IMR-90 (cell line): ENCODE measurements around the gene FOXO6. TPM values are rescaled to one million over a fixed set of nuclear protein-coding genes. Genes with fewer than 3 reads are reported as not detected.

ENCODE experiments used
- ATAC-seq: fragments of 200-7000 bp; cut with Tn5 transposase; 2 replicates; pipeline ENCODE4 v1.9.1; 2020; ENCODE audit warnings: low read depth, mild to moderate bottlenecking, moderate library complexity
- BruUV-seq: library from RNA; stranded (reverse); fragments of 400-500 nt; replicated peaks from 2 replicates; lab custom pipeline; 2021; lab: Mats Ljungman, UMichigan
- CTCF ChIA-PET: fragments of 300-600 bp; formaldehyde crosslinking; extraction: SDS; loops from one replicate; lab custom pipeline; 2021; ENCODE audit warnings: antibody characterized with exemption; lab: Yijun Ruan, JAX
- POLR2A ChIA-PET: fragments of 300-600 bp; sonication (Branson Sonifier 250); formaldehyde crosslinking; loops from one replicate; lab custom pipeline; 2022; ENCODE audit warnings: antibody characterized with exemption; ENCODE audit not compliant: unreplicated experiment; lab: Charles Lee
- DNase-seq: peaks from one replicate; pipeline ENCODE4 v3.0.0; 2013
- H2AFZ ChIP-seq: replicated peaks from 2 replicates; pipeline ENCODE3; 2013; ENCODE audit warnings: low read length, mild to moderate bottlenecking; ENCODE audit not compliant: poor library complexity
- H2AK5ac ChIP-seq: 2 replicates; pipeline ENCODE4 v1.6.1; 2013; ENCODE audit warnings: low read depth, low read length, inconsistent platforms
- H2AK9ac ChIP-seq: replicated peaks from 2 replicates; pipeline ENCODE3; 2013; ENCODE audit warnings: mild to moderate bottlenecking, low read depth, low read length, moderate library complexity; ENCODE audit not compliant: poor library complexity
- H2BK120ac ChIP-seq: 2 replicates; pipeline ENCODE4 v1.6.1; 2013; ENCODE audit warnings: low read depth, low read length, inconsistent platforms
- H2BK15ac ChIP-seq: 3 replicates; pipeline ENCODE4 v1.6.1; 2013; ENCODE audit warnings: low read depth, low read length, inconsistent platforms
- H2BK20ac ChIP-seq: 2 replicates; pipeline ENCODE4 v1.6.1; 2013; ENCODE audit warnings: low read depth, mild to moderate bottlenecking, inconsistent platforms, low read length, moderate library complexity
- H2BK5ac ChIP-seq: 2 replicates; pipeline ENCODE4 v1.6.1; 2013; ENCODE audit warnings: mild to moderate bottlenecking, low read depth, low read length, inconsistent platforms; ENCODE audit not compliant: poor library complexity, severe bottlenecking
- H3K14ac ChIP-seq: replicated peaks from 2 replicates; pipeline ENCODE4 v1.6.1; 2013; ENCODE audit warnings: low read depth, low read length, inconsistent platforms
- H3K18ac ChIP-seq: 2 replicates; pipeline ENCODE4 v1.6.1; 2013; ENCODE audit warnings: low read depth, low read length, control low read depth
- H3K23ac ChIP-seq: 2 replicates; pipeline ENCODE4 v1.6.1; 2013; ENCODE audit warnings: low read depth, low read length, inconsistent platforms
- H3K27ac ChIP-seq: 2 replicates; pipeline ENCODE4 v1.5.1; 2013; ENCODE audit warnings: mild to moderate bottlenecking, control low read depth, low read length; ENCODE audit not compliant: insufficient read depth
- H3K27me3 ChIP-seq: 2 replicates; pipeline ENCODE4 v1.6.1; 2013; ENCODE audit warnings: low read length; ENCODE audit not compliant: control insufficient read depth, insufficient read depth
- H3K36me3 ChIP-seq: 2 replicates; pipeline ENCODE4 v1.6.1; 2013; ENCODE audit warnings: low read length, mixed read lengths; ENCODE audit not compliant: control insufficient read depth, insufficient read depth
- H3K4ac ChIP-seq: 2 replicates; pipeline ENCODE4 v1.6.1; 2013; ENCODE audit warnings: low read depth, low read length, inconsistent platforms
- H3K4me1 ChIP-seq: 2 replicates; pipeline ENCODE4 v1.6.1; 2013; ENCODE audit warnings: low read length, mixed read lengths; ENCODE audit not compliant: control insufficient read depth, insufficient read depth
- H3K4me2 ChIP-seq: 2 replicates; pipeline ENCODE4 v1.6.1; 2013; ENCODE audit warnings: low read depth, mild to moderate bottlenecking, control low read depth, low read length, moderate library complexity
- H3K4me3 ChIP-seq: 2 replicates; pipeline ENCODE4 v1.5.1; 2013; ENCODE audit warnings: low read depth, mild to moderate bottlenecking, control low read depth, low read length, moderate library complexity; ENCODE audit not compliant: insufficient read depth
- H3K56ac ChIP-seq: 2 replicates; pipeline ENCODE4 v1.6.1; 2013; ENCODE audit warnings: low read length, inconsistent platforms; ENCODE audit not compliant: insufficient read depth; ENCODE audit errors: extremely low read depth
- H3K79me1 ChIP-seq, 2 experiments: 2 replicates each; pipeline ENCODE4 v1.6.1; 2013; ENCODE audit warnings: low read length in 2 of 2, inconsistent platforms in 1 of 2, low read depth in 1 of 2
- H3K9ac ChIP-seq: 2 replicates; pipeline ENCODE4 v1.6.1; 2013; ENCODE audit warnings: low read depth, low read length, control low read depth
- H3K9me1 ChIP-seq: 2 replicates; pipeline ENCODE4 v1.6.1; 2013; ENCODE audit warnings: low read length, inconsistent platforms; ENCODE audit not compliant: insufficient read depth
- H3K9me3 ChIP-seq: 2 replicates; pipeline ENCODE4 v1.6.1; 2013; ENCODE audit warnings: low read length; ENCODE audit not compliant: control insufficient read depth, insufficient read depth
- H4K20me1 ChIP-seq: 2 replicates; pipeline ENCODE4 v1.6.1; 2013; ENCODE audit warnings: low read length, inconsistent platforms; ENCODE audit not compliant: insufficient read depth
- H4K5ac ChIP-seq: 2 replicates; pipeline ENCODE4 v1.6.1; 2013; ENCODE audit warnings: mild to moderate bottlenecking, low read depth, low read length, control low read depth
- H4K8ac ChIP-seq, 2 experiments: 2 replicates each; pipeline ENCODE4 v1.6.1; 2013; ENCODE audit warnings: low read depth in 2 of 2, low read length in 2 of 2, control low read depth in 1 of 2, inconsistent platforms in 1 of 2
- H4K91ac ChIP-seq: 2 replicates; pipeline ENCODE4 v1.6.1; 2013; ENCODE audit warnings: low read depth, low read length, inconsistent platforms; ENCODE audit not compliant: insufficient read depth
- BHLHE40 ChIP-seq: fragments of 150-350 bp; IDR thresholded peaks from 2 replicates; pipeline ENCODE4 v1.6.1; 2016; ENCODE audit warnings: mild to moderate bottlenecking, low read depth, low read length
- CEBPB ChIP-seq: IDR thresholded peaks from 2 replicates; pipeline ENCODE4 v1.6.1; 2012; ENCODE audit warnings: low read depth, low read length, improper control_type of control experiment
- CHD1 ChIP-seq: IDR thresholded peaks from 2 replicates; pipeline ENCODE4 v1.6.1; 2012; ENCODE audit warnings: low read depth, low read length, improper control_type of control experiment
- MAFK ChIP-seq: IDR thresholded peaks from 2 replicates; pipeline ENCODE4 v1.6.1; 2012; ENCODE audit warnings: low read depth, low read length, improper control_type of control experiment
- MAZ ChIP-seq: IDR thresholded peaks from 2 replicates; pipeline ENCODE4 v1.6.1; 2012; ENCODE audit warnings: low read depth, mild to moderate bottlenecking, low read length, improper control_type of control experiment, moderate library complexity, borderline replicate concordance
- MXI1 ChIP-seq: IDR thresholded peaks from 2 replicates; pipeline ENCODE4 v1.6.1; 2012; ENCODE audit warnings: low read depth, mild to moderate bottlenecking, low read length, moderate library complexity, borderline replicate concordance
- NFE2L2 ChIP-seq: fragments of 150-350 bp; IDR thresholded peaks from 2 replicates; pipeline ENCODE4 v1.6.1; 2016; ENCODE audit warnings: low read depth, mild to moderate bottlenecking, low read length
- RFX5 ChIP-seq: IDR thresholded peaks from 2 replicates; pipeline ENCODE4 v1.8.0; 2012; ENCODE audit warnings: low read depth, mild to moderate bottlenecking, low read length, moderate library complexity
- SMC3 ChIP-seq: fragments of 150-350 bp; IDR thresholded peaks from 2 replicates; pipeline ENCODE4 v1.6.1; 2016; ENCODE audit warnings: low read depth, mild to moderate bottlenecking, antibody characterized with exemption, low read length, moderate library complexity
- WGBS, 2 experiments: methylation state at CpG; one replicate each; pipeline versions ENCODE4 v1.1.5 to v1.1.7; 2013; ENCODE audit warnings: missing lambda C conversion rate in 2 of 2; ENCODE audit not compliant: insufficient read length in 1 of 2; ENCODE audit errors: extremely low coverage in 2 of 2; 5-methylcytosine and 5-hydroxymethylcytosine counted together
- dilution Hi-C: fragments of 300-500 bp; cut with HindIII; formaldehyde crosslinking; loops from one replicate; pipeline ENCODE4 v1.14.3; 2018; ENCODE audit warnings: low sequenced_read_pairs; ENCODE audit not compliant: unreplicated experiment
- in situ Hi-C: fragments of 300-500 bp; cut with MboI; formaldehyde crosslinking; loops from 3 replicates; pipeline ENCODE4 v1.14.3; 2019; ENCODE audit warnings: low sequenced_read_pairs, inconsistent platforms, mixed read lengths
- intact Hi-C: fragments of 100-400 bp; cut with micrococcal nuclease; formaldehyde crosslinking; loops from 2 replicates; pipeline ENCODE4 v1.10.0; 2022
- polyA plus RNA-seq, 3 experiments: library from polyadenylated mRNA; depleted of rRNA; stranded (reverse); fragments of >200 nt; gene quantifications; 2 replicates each; pipeline ENCODE4 v1.2.3, GENCODE V29; 2012; ENCODE audit warnings: low replicate concordance in 1 of 3
- total RNA-seq: library from RNA; depleted of rRNA; stranded (reverse); fragments of >200 nt; gene quantifications from 2 replicates; pipeline ENCODE4 v1.2.3, GENCODE V29; 2012
- TF ChIP-seq, protein P1 (sequence below): conservative IDR thresholded peaks from 2 replicates; pipeline ENCODE4 v1.5.1; 2012; ENCODE audit warnings: mild to moderate bottlenecking, low read depth, low read length, improper control_type of control experiment
- TF ChIP-seq, protein P2 (sequence below): fragments of 150-350 bp; IDR thresholded peaks from 2 replicates; pipeline ENCODE4 v1.6.1; 2017; ENCODE audit warnings: mild to moderate bottlenecking, antibody characterized with exemption, low read length, low read depth

FOXO6 gene
- total and polyA plus RNA-seq, 2 of the 4 experiments (the other 2 are of a cell fraction), result not detected

DNA sequence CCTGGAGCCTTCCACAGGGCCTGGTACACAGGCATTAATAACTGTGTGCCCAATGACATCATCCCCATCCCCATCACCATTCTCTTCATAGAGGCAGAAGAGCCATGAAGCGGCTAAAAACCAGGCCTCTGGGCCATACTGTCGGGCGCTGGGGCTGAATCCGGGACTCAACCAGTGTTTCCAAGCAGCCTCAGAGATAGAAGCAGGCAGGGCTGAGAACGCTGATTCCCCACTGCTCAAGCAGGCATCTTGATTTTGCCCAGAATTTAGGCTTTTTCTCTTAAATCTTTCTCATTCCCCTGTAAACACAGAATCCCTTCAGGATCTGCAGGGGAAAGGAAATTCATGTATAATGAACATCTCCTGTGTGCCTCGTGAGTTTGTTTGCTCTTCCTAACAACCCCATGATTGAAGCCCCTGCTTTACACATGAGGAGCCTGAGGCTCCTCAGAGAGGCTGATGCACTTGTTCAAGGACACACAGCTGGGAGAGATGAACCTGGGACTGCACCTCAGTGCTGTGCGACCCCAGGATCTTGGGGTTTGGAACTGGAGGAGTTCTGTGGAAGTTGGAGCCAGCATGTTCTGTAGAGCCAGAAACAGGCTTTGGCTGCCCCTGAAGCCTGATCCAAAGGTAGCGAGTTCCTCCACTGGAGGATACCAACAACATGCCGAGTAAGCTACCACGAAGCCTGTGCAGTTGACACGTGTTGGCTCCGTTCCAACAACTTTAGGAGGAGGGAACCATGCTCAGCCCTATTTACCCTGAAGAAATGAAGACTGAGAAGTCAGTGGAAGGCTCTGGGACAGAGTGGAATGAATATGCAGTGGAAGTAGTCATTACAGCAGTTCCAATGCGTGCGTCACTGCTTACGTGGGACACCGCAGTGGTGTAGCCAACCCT, 67.8 kb downstream of the FOXO6 start:
- Histone ChIP-seq H4K8ac (no peak overlapping the region), H3K18ac (no peak overlapping the region), H4K20me1 (no peaks in the 10 kb centered on the region; the same call in 1 of the 2 replicates), H3K27ac (no peak overlapping the region), H3K79me1 (no peaks in the 10 kb centered on the region), H3K14ac (no peak overlapping the region), H3K9me1 (peaks cover 7% of the 10 kb centered on the region), H3K4ac (no peak overlapping the region), H4K5ac (no peak overlapping the region), H3K36me3 (no peaks in the 10 kb centered on the region), H2BK120ac (no peak overlapping the region), H3K23ac (no peak overlapping the region), H4K91ac (no peak overlapping the region), H2BK15ac (no peak overlapping the region), H2BK20ac (no peak overlapping the region), H2AK9ac (no peak overlapping the region), H3K4me3 (no peak overlapping the region), H3K9me3 (no peaks in the 10 kb centered on the region), H3K4me2 (no peak overlapping the region), H3K27me3 (peaks cover 6% of the 10 kb centered on the region; the same call in 1 of the 2 replicates), H3K56ac (no peak overlapping the region), H2AK5ac (no peak overlapping the region), H3K9ac (no peak overlapping the region), H2BK5ac (no peak overlapping the region), H2AFZ (no peak overlapping the region), H3K4me1 (peaks cover 8% of the 10 kb centered on the region)
- BruUV-seq, result no TSS peak
- intact Hi-C loops (no loop called here), dilution Hi-C loops (no loop called here), in situ Hi-C loops (no loop called here)
- DNase-seq (no peak), ATAC-seq (no peak)
- no peak for TF ChIP-seq MXI1
- TF ChIP-seq MAFK, result no peak
- TF ChIP-seq CHD1, result no peak
- TF ChIP-seq, protein P1, sequence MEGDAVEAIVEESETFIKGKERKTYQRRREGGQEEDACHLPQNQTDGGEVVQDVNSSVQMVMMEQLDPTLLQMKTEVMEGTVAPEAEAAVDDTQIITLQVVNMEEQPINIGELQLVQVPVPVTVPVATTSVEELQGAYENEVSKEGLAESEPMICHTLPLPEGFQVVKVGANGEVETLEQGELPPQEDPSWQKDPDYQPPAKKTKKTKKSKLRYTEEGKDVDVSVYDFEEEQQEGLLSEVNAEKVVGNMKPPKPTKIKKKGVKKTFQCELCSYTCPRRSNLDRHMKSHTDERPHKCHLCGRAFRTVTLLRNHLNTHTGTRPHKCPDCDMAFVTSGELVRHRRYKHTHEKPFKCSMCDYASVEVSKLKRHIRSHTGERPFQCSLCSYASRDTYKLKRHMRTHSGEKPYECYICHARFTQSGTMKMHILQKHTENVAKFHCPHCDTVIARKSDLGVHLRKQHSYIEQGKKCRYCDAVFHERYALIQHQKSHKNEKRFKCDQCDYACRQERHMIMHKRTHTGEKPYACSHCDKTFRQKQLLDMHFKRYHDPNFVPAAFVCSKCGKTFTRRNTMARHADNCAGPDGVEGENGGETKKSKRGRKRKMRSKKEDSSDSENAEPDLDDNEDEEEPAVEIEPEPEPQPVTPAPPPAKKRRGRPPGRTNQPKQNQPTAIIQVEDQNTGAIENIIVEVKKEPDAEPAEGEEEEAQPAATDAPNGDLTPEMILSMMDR, result no peak
- no peak for TF ChIP-seq SMC3
- TF ChIP-seq, protein P2, sequence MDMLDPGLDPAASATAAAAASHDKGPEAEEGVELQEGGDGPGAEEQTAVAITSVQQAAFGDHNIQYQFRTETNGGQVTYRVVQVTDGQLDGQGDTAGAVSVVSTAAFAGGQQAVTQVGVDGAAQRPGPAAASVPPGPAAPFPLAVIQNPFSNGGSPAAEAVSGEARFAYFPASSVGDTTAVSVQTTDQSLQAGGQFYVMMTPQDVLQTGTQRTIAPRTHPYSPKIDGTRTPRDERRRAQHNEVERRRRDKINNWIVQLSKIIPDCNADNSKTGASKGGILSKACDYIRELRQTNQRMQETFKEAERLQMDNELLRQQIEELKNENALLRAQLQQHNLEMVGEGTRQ, result no peak
- no peak for TF ChIP-seq NFE2L2
- no peak for TF ChIP-seq MAZ
- no peak for TF ChIP-seq CEBPB
- no peak for TF ChIP-seq RFX5
- no peak for TF ChIP-seq BHLHE40
- POLR2A ChIA-PET, result no interaction called here
- 42% methylated on average over 2 of the region's 16 CpGs; no CpG with 5 or more reads in 1 of the 2 experiments for WGBS, 2 experiments
- CTCF ChIA-PET, result no interaction called here
